Liver (tissue), 9 donors: ENCODE results near the gene C14orf93. TPM values are rescaled to one million over a fixed set of nuclear protein-coding genes. Genes with fewer than 3 reads are reported as not detected.

Experiments
- DNase-seq: peaks from one replicate; pipeline ENCODE4 v3.0.0-alpha.2; 2017; ENCODE audit warnings: low spot score
- H3K27ac ChIP-seq, 2 donors: one replicate each; pipeline ENCODE4 v1.7.0; 2013; ENCODE audit warnings: inconsistent platforms in 2 of 2, low read length in 2 of 2, control low read depth in 1 of 2, low read depth in 1 of 2, mild to moderate bottlenecking in 1 of 2
- H3K27me3 ChIP-seq, 4 donors: one replicate each; pipeline versions ENCODE4 v1.6.1 to v1.7.0; 2013; ENCODE audit warnings: low read length in 3 of 4, inconsistent platforms in 1 of 4, mild to moderate bottlenecking in 1 of 4, moderate library complexity in 1 of 4; ENCODE audit not compliant: control insufficient read depth in 4 of 4, insufficient read depth in 4 of 4
- H3K36me3 ChIP-seq, 4 donors: one replicate each; pipeline versions ENCODE4 v1.6.1 to v1.7.0; 2013; ENCODE audit warnings: low read length in 3 of 4, mild to moderate bottlenecking in 3 of 4, low read depth in 1 of 4, moderate library complexity in 1 of 4; ENCODE audit not compliant: control insufficient read depth in 4 of 4, insufficient read depth in 3 of 4
- H3K4me1 ChIP-seq, 4 donors: one replicate each; pipeline versions ENCODE4 v1.6.1 to v1.7.0; 2013; ENCODE audit warnings: low read length in 3 of 4, mild to moderate bottlenecking in 3 of 4, moderate library complexity in 1 of 4; ENCODE audit not compliant: control insufficient read depth in 4 of 4, insufficient read depth in 4 of 4
- H3K4me3 ChIP-seq, 3 donors: one replicate each; pipeline versions ENCODE4 v1.6.1 to v1.7.0; 2013; ENCODE audit warnings: low read length in 3 of 3, control low read depth in 1 of 3, low read depth in 1 of 3, mild to moderate bottlenecking in 1 of 3
- H3K9ac ChIP-seq, 2 donors: one replicate each; pipeline ENCODE4 v1.7.0; 2013; ENCODE audit warnings: low read length in 2 of 2, mild to moderate bottlenecking in 2 of 2, moderate library complexity in 2 of 2, control low read depth in 1 of 2, low read depth in 1 of 2
- H3K9me3 ChIP-seq, 4 donors: one replicate each; pipeline versions ENCODE4 v1.6.1 to v1.7.0; 2013; ENCODE audit warnings: low read length in 3 of 4; ENCODE audit not compliant: control insufficient read depth in 4 of 4
- ATF3 ChIP-seq: IDR thresholded peaks from 2 replicates; pipeline ENCODE4 v1.6.1; 2016; ENCODE audit warnings: antibody characterized with exemption
- EGR1 ChIP-seq, 2 donors: IDR thresholded peaks; 2 replicates each; pipeline ENCODE4 v1.6.1; 2016 to 2018; ENCODE audit warnings: antibody characterized with exemption in 2 of 2, low read depth in 2 of 2
- FOXA1 ChIP-seq: IDR thresholded peaks from 2 replicates; pipeline ENCODE4 v1.6.1; 2016; ENCODE audit warnings: antibody characterized with exemption
- FOXA2 ChIP-seq: IDR thresholded peaks from 2 replicates; pipeline ENCODE4 v1.6.1; 2016; ENCODE audit warnings: antibody characterized with exemption
- GABPA ChIP-seq, 2 donors: IDR thresholded peaks in 1 of 2; conservative IDR thresholded peaks in 1 of 2; 2 replicates each; pipeline ENCODE4 v1.6.1; 2016; ENCODE audit warnings: antibody characterized with exemption in 2 of 2, mild to moderate bottlenecking in 1 of 2, moderate library complexity in 1 of 2
- HNF4A ChIP-seq, 2 donors: conservative IDR thresholded peaks; 2 replicates each; pipeline ENCODE4 v1.6.1; 2016; ENCODE audit warnings: antibody characterized with exemption in 2 of 2, mild to moderate bottlenecking in 2 of 2
- HNF4G ChIP-seq: IDR thresholded peaks from 2 replicates; pipeline ENCODE4 v1.6.1; 2016; ENCODE audit warnings: antibody characterized with exemption
- JUND ChIP-seq, 2 donors: IDR thresholded peaks; 2 replicates each; pipeline ENCODE4 v1.6.1; 2016; ENCODE audit warnings: antibody characterized with exemption in 2 of 2
- MAX ChIP-seq: IDR thresholded peaks from 2 replicates; pipeline ENCODE4 v1.6.1; 2016; ENCODE audit warnings: antibody characterized with exemption
- NR2F2 ChIP-seq: IDR thresholded peaks from 2 replicates; pipeline ENCODE4 v1.6.1; 2016; ENCODE audit warnings: antibody characterized with exemption
- RAD21 ChIP-seq, 2 donors: IDR thresholded peaks; 2 replicates each; pipeline ENCODE4 v1.6.1; 2016; ENCODE audit warnings: antibody characterized with exemption in 2 of 2, mild to moderate bottlenecking in 2 of 2
- RXRA ChIP-seq, 2 donors: IDR thresholded peaks; 2 replicates each; pipeline ENCODE4 v1.6.1; 2017 to 2018; ENCODE audit warnings: antibody characterized with exemption in 2 of 2, mild to moderate bottlenecking in 1 of 2
- SP1 ChIP-seq: IDR thresholded peaks from 2 replicates; pipeline ENCODE4 v1.6.1; 2018; ENCODE audit warnings: antibody characterized with exemption, mild to moderate bottlenecking
- TAF1 ChIP-seq: conservative IDR thresholded peaks from 2 replicates; pipeline ENCODE4 v1.6.1; 2016; ENCODE audit warnings: antibody characterized with exemption, mild to moderate bottlenecking
- ZBTB33 ChIP-seq: IDR thresholded peaks from 2 replicates; pipeline ENCODE4 v1.6.1; 2016; ENCODE audit warnings: antibody characterized with exemption
- WGBS: extraction: QIAGEN DNeasy Blood & Tissue Kit; methylation state at CpG from one replicate; pipeline ENCODE4 v1.1.7; 2013; 5-methylcytosine and 5-hydroxymethylcytosine counted together
- polyA plus RNA-seq, 2 donors: library from polyadenylated mRNA; stranded (reverse) in 1 of 2; unstranded in 1 of 2; fragments of 200-250 nt in 1 of 2; fragments of >200 nt in 1 of 2; fragmentation: Nextera tagmentation in 1 of 2; extraction: Ambion mirVana in 1 of 2; gene quantifications; one replicate each; pipeline versions ENCODE4 v1.2.1 to v1.2.3, GENCODE V29; 2013 to 2015
- total RNA-seq, 2 donors: library from RNA; depleted of rRNA; stranded (reverse); fragments of >200 nt; gene quantifications; one replicate each; pipeline ENCODE4 v1.2.3, GENCODE V29; 2014
- TF ChIP-seq, protein P1 (sequence below): fragments of 150-350 bp; IDR thresholded peaks from 2 replicates; pipeline ENCODE4 v1.5.1; 2017; ENCODE audit warnings: improper control_type of control experiment, low read depth, low read length; ENCODE audit not compliant: missing input control
- TF ChIP-seq, protein P2 (sequence below): IDR thresholded peaks from 2 replicates; pipeline ENCODE4 v1.6.1; 2016; ENCODE audit warnings: antibody characterized with exemption, mild to moderate bottlenecking
- donor health status: healthy.
- donor health status: healthy.
- donor health status: healthy.
- donor health status: healthy.
- donor health status: healthy.

C14orf93 gene
- total and polyA plus RNA-seq, 4 donors, result 2.1 to 7.1 (median 3.4) TPM

- TF ChIP-seq ZBTB33 (no peak), GABPA (IDR thresholded peaks at IDR 0.05 in 1 of 2, conservative IDR thresholded peaks at IDR 0.05 in 1 of 2) (no peak), JUND (IDR thresholded peaks at IDR 0.05) (no peak), MAX (peak; percentile 53), HNF4A (conservative IDR thresholded peaks at IDR 0.05) (peak; percentile 27 to 31)
- TF ChIP-seq, protein P1, sequence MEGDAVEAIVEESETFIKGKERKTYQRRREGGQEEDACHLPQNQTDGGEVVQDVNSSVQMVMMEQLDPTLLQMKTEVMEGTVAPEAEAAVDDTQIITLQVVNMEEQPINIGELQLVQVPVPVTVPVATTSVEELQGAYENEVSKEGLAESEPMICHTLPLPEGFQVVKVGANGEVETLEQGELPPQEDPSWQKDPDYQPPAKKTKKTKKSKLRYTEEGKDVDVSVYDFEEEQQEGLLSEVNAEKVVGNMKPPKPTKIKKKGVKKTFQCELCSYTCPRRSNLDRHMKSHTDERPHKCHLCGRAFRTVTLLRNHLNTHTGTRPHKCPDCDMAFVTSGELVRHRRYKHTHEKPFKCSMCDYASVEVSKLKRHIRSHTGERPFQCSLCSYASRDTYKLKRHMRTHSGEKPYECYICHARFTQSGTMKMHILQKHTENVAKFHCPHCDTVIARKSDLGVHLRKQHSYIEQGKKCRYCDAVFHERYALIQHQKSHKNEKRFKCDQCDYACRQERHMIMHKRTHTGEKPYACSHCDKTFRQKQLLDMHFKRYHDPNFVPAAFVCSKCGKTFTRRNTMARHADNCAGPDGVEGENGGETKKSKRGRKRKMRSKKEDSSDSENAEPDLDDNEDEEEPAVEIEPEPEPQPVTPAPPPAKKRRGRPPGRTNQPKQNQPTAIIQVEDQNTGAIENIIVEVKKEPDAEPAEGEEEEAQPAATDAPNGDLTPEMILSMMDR, result peak; percentile 12
These were observed 27.3 kb downstream of the C14orf93 start, which contains the start of gene AJUBA (continued) for GRCh38 chr14:22982477-22983245.

DNA sequence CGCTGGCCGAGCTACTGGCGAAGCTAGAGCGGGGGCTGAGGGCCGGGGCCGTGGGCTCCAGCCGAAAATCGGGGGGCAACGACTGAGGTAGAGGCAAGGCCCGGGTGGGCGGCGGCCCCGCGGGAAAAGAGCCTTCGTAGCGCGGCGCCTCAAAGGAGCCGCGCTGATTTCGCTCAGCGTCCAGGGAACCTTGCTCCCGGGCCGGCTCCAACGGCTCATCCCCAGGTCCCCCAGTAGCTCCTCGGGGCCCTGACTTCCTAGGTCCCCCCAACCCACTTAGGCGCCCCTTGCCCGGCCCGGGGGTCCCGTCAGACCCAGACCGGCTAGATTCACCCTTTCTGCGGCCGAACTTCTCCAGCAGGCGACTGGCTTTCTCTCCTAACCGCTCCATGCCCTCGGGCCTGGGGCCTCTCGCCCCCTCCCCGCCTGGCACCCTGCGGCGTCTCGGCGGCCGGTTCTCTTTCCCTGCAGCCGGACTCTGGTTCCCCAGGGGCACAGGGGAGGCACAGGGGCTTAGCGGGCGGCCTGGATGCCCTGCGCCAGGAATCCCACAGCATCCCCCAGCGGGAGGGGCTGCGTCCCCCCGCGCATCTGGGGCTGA lies 28.0 kb downstream of the C14orf93 start:
- H3K27ac ChIP-seq, result peak overlapping the region; percentile 68 to 75
- no peaks in the 10 kb centered on the region for H3K36me3 ChIP-seq
- TF ChIP-seq ZBTB33 (no peak), EGR1 (IDR thresholded peaks at IDR 0.05; ENCODE audit: low read depth in 2 of 2) (no peak), RAD21 (IDR thresholded peaks at IDR 0.05) (no peak), SP1 (no peak), FOXA1 (no peak), HNF4G (no peak), RXRA (IDR thresholded peaks at IDR 0.05) (no peak), MAX (no peak), FOXA2 (no peak), JUND (IDR thresholded peaks at IDR 0.05) (no peak), NR2F2 (no peak), TAF1 (no peak), HNF4A (conservative IDR thresholded peaks at IDR 0.05) (no peak), GABPA (IDR thresholded peaks at IDR 0.05 in 1 of 2, conservative IDR thresholded peaks at IDR 0.05 in 1 of 2) (no peak), ATF3 (no peak)
- TF ChIP-seq, protein P2, sequence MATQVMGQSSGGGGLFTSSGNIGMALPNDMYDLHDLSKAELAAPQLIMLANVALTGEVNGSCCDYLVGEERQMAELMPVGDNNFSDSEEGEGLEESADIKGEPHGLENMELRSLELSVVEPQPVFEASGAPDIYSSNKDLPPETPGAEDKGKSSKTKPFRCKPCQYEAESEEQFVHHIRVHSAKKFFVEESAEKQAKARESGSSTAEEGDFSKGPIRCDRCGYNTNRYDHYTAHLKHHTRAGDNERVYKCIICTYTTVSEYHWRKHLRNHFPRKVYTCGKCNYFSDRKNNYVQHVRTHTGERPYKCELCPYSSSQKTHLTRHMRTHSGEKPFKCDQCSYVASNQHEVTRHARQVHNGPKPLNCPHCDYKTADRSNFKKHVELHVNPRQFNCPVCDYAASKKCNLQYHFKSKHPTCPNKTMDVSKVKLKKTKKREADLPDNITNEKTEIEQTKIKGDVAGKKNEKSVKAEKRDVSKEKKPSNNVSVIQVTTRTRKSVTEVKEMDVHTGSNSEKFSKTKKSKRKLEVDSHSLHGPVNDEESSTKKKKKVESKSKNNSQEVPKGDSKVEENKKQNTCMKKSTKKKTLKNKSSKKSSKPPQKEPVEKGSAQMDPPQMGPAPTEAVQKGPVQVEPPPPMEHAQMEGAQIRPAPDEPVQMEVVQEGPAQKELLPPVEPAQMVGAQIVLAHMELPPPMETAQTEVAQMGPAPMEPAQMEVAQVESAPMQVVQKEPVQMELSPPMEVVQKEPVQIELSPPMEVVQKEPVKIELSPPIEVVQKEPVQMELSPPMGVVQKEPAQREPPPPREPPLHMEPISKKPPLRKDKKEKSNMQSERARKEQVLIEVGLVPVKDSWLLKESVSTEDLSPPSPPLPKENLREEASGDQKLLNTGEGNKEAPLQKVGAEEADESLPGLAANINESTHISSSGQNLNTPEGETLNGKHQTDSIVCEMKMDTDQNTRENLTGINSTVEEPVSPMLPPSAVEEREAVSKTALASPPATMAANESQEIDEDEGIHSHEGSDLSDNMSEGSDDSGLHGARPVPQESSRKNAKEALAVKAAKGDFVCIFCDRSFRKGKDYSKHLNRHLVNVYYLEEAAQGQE, result no peak
- TF ChIP-seq, protein P1, result no peak
- peak overlapping the region in 1 of 2 donors; percentile 54 for H3K9ac ChIP-seq
- no peak for DNase-seq
- peak overlapping the region; percentile 5 to 97 (median 88) for H3K4me3 ChIP-seq
- peaks cover 13 to 79% (median 49%) of the 10 kb centered on the region in 4 donors for H3K4me1 ChIP-seq
- no peaks in the 10 kb centered on the region for H3K27me3 ChIP-seq
- under 1% methylated on average over 51 of the region's 51 CpGs for WGBS
- H3K9me3 ChIP-seq, result no peaks in the 10 kb centered on the region
